Measurements from ENCODE around the gene CNN1.

CNN1 gene

DNA sequence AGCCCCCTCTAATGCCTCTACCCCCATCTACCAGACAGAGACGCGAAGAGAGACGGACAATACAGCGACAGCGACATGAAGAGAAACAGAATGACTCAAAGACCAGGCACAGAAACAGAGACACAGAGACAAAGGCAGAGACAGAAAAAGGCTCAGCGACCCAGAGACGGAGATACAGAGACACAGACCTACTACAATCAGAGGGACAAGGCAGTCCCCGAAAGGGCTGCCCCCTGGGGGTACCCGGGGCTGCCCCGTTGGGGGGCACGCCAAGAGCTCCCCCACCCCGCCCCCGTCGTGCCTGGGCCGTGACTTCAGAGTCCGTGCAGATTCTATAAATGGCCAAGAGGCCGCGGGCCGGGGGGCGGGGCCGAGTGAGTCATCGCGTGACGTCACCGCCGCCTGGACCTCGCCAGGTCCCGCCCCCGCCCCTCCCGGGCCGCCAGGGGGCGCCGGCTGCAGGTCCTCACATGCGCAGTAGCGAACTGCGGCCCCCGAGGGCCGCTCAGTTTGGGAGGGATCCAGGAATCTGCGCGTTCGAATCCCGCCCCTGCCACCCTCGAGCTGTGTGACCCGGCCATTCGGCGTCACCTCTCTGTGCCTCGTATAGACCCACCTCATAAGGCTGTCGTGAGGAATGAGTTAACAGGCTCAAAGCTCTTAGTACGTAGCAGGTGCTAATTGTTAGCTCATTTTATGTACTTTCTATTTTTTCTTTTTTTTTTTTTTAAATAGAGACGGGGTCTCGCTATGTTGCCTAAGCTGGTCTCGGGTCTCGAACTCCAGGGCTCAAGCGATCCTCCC, 2.7 kb upstream of the CNN1 start:
- peak; percentile 85 for TF ChIP-seq CTCF (IDR thresholded peaks at IDR 0.05)

DNA sequence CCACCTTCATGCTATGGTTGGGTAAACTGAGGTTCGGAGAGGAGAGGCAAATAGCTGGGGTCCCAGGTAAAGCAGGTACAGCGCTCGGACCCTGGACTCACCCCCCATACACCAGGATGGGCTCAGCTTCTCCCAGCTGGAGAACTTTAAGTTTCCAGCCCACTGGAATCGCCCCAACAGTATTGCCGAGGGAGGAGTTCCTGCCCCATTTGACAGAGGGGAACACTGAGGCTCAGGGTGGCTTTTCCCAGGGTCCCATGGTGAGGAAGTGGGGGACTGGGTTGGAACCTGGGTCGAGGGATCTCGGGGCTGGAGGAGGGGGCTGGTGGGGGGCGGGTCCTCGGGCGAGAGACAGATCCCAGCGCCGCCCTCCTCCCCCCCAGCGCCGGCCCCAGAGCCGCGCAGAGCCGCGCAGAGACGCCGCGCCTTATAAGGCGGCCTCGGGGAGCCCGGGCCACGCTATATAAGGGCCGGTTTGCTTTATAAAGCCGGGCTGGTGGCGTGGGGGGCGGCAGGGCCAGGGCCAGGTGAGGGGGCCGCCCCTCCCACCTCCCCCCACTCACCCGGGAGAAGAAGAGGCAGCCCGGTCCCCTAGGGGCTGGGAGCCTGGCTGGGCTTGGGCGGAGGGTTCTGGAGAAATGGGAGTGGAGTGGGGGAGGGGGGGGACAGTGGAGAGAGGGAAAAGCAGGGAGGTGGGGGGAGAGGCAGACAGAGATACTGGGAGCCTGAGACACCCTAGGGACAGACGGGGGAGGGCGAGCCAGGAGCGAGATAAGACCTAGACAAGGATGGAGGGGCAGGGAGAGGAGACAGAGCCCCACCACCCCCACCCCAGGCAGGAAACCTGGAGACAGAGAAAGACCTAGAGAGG, 1.1 kb downstream of the CNN1 start:
- TF ChIP-seq CTCF (IDR thresholded peaks at IDR 0.05), result no peak

DNA sequence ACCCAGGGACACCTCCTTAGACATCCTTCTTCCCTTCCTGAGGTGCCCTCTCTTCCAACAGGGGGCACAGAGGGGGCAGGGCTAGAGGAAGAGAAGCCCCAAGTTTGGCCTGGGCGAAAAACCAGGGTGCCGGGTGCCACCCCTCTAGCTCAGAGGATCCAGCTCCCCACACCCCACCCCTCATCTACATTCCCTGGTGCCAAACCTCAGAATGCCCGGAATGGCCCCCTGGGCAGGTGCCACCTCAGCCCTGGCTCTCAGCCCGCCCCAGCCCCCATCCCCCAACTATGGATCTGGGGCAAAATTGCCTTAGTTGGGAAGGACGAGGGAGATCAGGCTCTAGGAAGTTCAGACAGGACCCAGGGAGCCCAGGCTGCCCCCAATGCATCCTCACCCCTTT, 2.0 kb downstream of the CNN1 start:
- no peak for TF ChIP-seq CTCF (IDR thresholded peaks at IDR 0.05)

- TF ChIP-seq CTCF (IDR thresholded peaks at IDR 0.05), result no peak
Observed at GRCh38 chr19:11541238-11541637, 2.6 kb downstream of the CNN1 start.

GRCh38 chr19:11547929-11548700, 9.5 kb downstream of the CNN1 start:
- TF ChIP-seq CTCF (IDR thresholded peaks at IDR 0.05), result no peak

GRCh38 chr19:11549386-11549953, 10.8 kb downstream of the CNN1 start:
- no peak for TF ChIP-seq CTCF (IDR thresholded peaks at IDR 0.05)

DNA sequence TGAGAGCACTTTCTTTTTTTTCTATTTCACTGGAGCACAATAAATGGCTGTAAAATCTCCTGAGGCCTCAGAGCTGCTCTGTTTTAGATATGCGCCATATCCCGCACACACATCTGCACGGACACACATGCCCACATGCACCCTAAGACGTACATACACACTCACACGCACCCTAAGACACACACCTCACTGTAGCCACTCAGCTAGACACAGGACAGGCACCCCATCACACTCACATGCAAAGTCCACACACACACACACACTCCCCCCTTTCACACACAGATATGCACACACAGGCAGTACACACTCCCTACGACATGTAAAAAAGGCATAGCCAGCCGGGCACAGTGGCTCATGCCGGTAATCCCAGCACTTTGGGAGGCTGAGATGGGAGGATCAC, 11.6 kb downstream of the CNN1 start:
- TF ChIP-seq CTCF (IDR thresholded peaks at IDR 0.05), result no peak
